HG02852 (cell line): ENCODE results near the gene GRIK2.

Source experiments
- ATAC-seq: cut with Tn5 transposase; IDR thresholded peaks from one replicate; pipeline ENCODE4 v1.9.1; 2021; ENCODE audit warnings: mild to moderate bottlenecking, moderate library complexity; ENCODE audit not compliant: unreplicated experiment

Gene GRIK2

DNA sequence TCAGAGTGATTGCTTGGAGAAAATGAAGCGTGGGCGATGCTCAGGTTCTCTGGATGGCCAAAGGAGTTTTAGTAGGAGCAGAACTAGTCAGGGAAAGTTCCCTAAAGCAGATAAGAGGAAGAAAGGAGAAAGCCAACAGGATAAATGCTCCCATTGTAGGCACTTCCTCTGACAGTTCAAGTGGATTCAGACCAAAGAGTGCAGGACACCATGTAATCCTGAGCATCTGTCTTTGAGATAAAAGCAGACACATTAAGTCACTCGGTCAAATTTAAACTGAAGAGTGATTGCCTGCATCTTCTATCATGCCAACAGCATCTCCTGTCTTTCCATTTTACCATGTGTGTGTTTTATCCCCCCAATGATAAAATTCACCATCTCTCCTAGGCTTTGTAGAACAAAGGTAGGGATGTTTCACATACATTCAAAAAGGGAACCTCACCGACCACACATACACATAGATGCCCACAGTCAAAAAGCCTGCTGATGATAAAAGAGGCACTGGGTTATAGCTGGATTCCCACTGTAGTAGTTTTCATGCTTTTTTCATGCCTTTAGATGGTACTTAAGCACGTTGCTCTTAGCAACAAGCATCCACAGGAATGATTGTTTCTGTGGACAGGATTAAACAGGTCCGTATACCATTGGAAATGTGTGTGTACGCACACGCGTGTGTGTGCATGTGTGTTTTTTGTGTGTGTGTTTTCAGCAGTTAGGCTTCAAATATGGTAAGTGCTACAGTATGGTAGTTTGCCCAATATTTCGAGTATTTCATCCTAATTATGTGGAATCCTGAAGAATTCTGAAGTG is 7.0 kb downstream of the GRIK2 start:
- no peak for ATAC-seq

DNA sequence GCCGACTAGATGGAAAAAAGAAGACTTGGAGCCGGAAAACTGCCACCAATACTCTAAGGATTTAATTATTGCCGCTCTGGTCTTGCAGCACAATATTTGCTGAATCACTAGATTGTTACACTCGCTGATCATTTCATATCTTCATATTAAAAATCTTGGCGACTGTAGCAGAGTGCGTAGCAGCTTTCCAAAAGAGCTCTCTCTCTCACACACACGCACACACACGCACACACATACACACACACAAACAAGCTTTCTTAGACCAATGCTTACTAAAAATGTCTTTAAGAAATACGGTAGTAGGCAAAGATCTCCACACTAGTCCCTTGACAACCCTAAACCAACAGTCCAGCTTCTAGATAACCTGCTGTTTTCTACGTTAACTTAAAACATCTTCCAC is 7.7 kb downstream of the GRIK2 start:
- ATAC-seq, result no peak

DNA sequence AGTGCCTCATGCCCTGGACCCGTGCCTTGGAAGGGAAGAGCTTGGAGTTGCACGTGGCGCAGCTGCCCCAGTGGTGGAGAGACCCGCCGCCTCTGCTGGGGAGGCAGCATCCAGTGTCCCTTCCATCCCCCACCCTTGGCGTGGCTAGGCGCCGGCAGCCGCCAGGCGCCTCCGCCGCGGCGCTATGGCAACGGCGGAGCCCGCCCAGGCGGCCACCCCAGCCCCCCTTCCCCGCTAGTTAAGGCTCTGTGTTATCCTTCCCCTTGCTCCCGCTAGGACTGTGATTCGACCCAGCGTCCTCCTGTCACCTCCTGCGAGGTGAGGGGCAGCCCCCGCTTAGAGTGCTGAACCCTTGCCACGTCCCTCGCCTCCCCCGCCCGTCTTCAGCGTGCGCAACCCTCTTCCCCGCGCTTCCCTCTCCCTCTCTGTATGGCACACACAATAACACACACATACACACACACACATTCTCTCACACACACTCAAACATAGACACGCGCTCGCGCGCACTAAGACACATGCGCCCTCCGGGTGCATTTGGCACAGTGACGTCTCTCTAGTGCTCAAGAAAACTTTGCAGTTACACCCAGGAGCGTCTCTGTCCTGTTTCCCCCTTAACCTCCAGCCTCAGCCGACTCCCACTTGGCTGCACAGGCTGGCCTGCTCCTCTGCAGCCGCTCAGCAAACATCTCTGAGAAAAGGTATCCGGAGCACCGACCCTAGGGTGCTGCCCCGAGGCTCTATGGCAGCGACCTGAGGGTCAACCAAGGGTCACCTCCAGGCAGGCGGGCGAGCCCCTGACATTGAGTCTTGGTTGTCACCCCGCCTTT is 8.5 kb downstream of the GRIK2 start:
- no peak for ATAC-seq

DNA sequence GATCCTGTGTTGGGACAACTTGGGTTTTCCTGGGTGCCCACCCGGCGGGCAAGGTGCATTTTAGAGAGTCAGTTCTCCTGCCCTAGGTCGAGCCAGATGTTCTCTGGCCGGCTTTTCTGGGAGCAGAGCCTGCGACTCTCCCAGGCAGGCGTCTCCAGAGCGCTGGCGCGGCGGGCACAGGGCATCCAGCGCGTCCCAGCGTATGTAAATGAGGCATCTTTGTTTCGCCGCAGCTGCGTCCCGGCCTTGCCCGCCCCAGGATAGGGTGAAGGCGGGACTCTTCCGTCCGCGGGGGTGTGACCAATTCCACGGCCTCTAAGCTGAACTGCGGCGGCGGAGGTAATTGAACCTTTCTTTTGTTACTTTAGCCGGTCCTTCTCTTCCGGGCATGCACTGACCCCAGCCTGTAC is 9.1 kb downstream of the GRIK2 start:
- ATAC-seq, result no peak

DNA sequence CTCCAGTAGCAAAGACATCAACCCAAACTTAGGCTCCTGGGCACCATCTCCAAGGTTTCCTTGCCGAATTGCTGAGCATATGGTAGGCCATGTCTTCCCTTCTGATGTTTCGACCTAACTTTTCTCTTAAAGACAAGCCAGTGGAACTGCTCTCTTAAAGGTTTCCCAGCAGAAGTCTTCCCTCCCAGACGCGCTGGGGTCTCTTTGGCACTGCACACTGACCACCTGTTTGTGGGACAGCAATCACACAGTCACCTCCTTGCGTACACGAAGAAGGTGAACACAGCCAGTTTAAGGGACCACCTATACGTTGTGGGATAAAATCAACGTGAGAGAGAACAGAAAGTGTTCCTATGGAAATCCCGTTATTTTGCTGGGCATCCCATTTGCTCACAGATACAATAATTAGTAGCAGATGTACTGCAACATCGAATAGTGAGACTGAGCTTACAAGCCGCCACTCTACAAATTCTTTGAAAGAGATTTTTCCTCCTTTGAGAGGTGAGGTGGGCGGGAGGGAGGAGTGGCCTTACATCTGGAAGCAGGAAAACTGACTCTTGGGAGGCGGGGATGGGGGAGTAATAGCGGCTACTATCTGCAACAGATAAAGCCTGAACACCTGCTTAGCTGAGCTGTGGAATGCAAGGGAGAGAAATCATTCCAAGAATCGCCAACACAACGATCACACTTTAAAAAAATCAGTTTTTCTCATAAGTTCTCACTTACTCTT is 9.9 kb downstream of the GRIK2 start:
- ATAC-seq, result no peak

DNA sequence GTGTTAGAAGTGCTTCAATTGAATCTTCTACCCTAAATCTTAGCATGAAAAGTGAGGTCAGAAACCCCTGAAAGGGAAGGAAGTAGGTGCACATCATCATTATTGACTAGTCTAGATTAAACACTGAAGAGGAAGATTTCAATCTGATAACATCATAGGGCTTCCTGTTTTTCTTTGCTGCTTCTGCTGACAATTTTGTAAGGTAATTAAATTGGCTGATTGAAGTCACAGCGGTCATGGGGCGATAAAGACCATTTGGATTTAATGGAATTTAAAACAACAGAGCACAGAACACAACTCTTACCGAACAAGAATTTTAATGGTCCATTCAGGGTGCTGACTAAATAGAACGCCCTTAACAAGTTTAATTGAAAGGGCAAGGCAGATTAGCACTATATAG is 11.3 kb downstream of the GRIK2 start:
- ATAC-seq, result no peak

DNA sequence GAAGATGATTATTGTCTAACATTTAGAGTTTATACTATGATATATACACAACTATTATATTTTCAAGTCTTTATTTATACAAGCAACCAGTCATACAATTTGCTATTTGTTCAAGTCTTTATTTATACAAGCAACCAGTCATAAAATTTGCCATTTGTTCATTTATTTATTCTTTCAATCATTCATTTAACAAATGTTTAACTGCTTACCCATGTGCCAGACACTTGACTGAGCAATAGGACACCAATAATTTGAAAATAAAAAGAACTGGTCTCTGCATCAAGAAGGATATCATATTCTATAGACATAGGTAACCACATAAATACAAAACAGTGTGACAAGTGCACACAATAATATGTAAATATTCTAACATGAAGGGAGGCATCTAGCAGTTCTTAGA is 20.3 kb downstream of the GRIK2 start:
- no peak for ATAC-seq

DNA sequence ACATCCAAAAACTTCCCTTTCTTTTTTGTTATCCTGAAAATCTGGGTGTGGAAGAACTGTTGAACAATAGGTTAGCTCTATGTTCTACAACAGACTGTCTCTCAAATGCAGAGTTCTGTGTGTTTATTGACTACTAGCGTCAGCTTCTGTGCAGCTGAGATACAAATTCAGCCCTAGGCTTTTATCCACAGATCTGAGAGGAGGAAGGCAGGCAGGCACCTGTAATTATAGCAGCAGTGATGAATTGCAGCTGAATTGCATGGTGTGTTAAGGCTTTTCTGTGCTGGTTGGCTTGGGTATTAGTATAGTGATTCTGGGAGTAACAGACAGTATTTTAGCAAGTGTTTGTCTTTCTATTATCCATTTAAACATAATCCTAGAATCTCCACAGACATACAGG is 24.4 kb downstream of the GRIK2 start:
- no peak for ATAC-seq

DNA sequence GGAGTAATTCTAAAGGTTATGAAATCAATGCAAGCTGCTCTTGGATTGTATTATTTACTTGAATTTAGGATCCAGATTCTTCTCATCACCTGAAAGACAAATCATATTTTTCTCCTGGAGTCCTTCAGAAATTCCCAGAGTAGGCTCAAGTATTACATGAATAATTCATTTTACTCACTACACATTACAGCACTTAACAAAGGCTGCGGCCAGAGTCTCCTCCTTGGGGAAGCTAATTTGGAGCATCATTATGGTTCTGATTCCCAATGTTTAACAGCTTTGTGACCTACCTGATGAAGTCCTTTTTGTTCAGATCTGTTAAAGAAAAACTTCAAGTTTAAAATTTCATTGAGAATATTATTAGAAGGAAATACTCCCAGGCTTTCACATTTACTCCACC is 28.7 kb downstream of the GRIK2 start:
- no peak for ATAC-seq

DNA sequence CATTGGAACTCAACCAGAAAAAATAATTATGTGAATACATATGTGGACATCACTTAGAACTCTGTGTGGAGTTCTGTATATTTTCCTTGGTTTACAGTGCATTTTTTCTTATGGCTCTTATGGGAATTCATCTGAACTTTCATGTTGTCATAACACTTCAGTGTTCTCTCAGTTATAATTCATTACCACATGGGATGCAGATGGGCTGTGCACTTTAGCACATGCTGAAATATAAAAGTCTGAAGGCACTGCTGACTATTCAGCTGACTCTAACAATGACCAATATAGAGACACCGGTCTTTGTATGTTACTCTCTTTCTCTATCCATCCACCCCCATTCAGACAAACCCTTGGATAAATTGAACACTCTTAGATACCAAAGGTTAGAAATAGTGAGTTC is 29.3 kb downstream of the GRIK2 start:
- no peak for ATAC-seq

DNA sequence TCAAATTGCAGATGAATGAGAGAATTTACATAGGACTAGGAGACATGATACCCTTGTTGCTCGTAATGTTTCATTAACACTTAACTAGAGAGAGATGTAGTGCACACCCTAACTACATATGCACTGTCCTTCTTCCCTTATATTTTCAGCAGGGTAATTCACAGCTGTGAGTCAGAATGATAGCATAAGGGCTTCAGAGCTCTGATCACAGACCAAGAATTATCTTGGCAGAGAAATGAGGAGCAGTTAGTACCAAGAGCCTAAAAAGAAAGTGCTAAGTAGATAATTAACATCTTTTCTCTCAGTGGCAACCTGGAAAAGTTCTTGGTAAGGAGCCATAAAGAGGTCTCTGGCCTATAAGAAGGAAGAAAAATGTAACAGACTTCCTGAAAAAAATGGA is 35.8 kb downstream of the GRIK2 start:
- no peak for ATAC-seq

DNA sequence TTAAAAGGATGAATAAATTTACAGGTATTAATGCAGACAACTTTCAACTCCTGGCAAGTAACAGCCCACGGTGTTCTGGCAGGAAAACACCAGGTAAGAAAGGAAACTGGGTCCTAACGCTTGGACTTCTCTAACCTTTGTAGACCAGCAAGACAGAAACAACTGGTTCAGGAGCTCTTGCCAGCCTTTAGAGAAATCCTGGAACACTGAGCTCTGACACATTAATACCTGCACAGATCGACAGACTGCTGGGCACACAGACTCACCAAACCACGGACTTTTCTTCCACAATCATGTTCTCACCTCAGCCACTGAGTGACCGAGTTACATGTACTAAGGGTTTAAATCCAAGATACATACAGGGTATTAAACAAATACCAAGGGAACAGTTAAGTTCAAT is 36.3 kb downstream of the GRIK2 start:
- no peak for ATAC-seq

DNA sequence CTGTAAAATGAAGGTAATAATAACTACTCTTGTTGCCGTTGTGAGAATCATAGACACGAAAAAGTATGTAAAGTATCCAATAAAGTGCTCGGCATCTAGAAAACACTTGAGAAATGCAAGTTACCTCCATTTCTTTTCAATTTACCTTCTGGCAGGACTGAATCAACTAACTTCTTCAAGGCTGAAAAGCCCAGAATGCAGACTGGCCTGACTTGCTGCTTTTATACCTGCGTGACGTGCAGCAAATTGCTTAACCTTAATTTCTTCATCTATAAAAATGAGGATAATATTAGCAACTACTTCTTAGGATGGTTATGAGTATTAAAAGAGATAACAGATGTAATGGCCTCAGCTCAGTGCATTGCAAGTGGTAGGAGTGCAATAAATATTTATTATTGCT is 39.6 kb downstream of the GRIK2 start:
- no peak for ATAC-seq

DNA sequence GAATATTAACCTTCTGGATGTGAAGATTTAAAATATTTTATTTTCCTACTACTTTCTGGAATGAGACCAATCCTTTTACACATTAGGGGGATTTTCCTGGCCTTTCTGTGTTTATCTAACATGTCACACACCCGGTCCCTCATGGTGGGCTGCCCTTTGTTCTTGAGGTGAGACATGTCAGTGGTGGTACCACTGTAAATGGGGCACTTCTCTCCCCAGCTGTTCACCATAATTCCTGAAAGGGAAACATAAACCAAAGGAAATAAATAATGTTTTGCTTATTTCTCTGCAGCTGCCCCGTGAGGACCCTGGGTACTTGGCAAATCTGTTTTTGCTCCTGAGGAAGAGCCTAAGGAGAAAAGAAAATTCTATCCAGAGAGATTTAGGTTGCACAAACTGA is 41.1 kb downstream of the GRIK2 start:
- ATAC-seq, result no peak

DNA sequence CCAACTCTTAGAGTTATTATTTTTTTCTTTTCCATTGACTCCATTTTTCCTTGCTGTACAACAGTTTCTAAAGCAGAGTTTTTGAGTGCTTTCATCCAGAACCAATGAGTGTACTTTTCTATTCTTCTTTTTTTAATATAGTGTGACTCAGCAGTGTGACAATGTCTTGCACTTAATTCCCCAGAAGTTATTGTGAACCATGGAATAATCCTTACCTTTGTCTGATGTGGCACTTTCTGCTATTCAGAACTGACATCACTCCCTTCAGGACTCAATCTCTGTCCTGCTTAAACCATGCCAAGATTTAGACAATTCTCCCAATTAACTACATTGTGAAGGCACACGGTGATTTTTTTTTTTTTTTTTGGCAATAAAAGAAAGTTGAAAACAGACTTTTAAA is 41.5 kb downstream of the GRIK2 start:
- ATAC-seq, result no peak

DNA sequence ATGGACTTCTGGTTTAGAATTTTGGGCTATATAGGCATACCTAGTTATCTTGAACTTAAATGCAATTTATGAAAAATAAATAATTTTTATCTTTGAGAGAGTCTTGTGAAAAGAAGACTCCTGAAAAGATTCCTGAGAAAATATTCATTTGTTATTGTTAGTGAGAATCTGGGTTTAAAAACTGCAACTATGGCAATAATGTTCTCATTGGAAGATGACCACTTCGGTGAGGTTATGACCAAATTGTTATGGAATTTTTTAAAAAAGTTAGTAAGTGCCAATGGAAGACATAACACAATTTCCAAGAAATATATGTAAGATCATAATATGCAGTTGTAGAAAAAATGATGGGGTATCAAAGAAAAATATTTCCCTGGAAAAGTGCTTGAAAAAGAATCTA is 46.3 kb downstream of the GRIK2 start:
- no peak for ATAC-seq

DNA sequence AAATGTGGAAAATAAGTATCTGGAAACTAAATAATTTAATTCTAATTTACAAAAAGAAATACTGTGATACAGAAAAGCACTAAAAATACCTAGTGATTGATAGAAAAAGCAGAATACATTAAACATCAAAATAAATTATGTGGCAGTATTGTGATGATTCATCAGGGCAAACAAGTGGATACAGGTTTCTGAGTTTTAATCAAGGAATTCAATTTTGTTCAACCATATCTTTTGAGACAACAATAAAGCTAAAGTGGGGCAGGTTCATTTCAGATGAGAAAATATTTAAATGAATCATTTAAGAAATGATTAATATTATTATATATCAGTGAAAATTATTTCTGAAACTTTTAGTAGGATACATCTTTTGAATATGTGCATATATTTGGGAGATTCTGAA is 49.8 kb downstream of the GRIK2 start:
- ATAC-seq, result no peak

DNA sequence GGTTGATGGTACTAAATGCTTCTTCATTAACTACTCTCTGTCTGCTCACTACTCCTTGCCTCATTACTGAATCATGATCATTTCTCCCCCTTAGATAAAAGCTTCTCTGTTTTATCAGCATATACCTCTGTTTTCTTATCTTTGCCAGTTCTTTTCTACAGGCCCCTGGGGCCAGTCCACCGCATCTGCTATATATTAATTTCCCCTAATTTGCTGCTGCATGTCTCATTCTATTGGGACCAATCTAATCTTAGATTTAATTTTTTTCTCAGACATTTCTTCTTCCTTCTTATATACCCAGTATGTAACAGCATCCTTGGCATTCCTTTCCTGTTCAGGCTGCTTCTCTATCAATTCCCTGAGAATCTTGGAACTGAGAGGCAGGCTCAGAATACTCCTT is 51.2 kb downstream of the GRIK2 start:
- no peak for ATAC-seq

DNA sequence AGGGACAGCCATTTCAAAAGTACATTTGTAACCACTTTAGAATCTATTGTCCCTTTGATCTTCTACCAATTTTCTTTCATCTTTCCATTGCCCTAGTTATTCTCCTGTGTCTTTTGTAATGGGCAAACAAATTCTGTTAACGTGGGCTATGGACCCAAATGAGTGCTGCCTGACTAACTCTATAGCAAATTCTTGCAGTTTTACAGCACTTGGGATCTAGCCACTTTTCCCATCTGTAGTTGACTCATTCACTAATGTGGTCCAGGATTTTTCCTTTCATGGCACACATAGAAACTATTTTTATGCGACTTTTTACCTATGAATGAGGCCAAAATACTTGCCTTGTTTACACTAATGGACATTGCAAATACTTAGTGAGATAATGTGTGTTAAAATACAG is 52.0 kb downstream of the GRIK2 start:
- no peak for ATAC-seq

DNA sequence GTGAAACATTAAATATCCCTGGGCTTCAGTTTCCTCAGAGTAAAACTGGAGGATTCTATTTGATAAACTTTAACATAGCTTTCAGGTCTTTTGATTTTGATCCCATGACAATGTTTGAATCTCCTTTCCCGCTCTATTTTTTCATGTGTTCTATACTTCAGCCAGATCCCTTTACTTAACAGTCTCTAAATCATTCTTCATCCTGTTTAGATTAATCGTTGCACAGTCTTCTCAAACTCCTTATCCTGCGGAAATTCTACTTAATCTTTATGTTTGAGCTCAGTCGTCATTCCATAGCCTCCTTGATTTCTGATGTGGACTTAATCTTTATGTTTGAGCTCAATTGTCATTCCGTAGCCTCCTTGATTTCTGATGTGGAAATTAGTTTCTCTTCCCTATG is 57.4 kb downstream of the GRIK2 start:
- no peak for ATAC-seq

DNA sequence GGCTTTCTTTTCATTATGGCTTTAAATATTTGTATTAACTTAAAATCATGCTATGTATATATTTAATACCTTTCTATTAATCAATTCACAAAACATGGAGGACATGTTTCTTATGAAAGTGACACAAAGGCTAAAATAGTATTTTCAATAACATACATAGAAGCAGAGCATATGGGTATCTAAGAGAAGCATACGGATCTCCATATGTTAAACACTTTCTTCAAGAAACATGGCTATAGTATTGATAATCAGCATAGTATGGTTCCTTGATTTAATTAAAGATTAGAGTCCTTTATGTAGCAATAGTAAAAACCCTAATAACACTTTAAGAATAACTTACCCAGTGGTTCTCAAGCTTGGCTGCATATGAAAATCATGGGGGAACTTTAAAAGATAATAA is 58.5 kb downstream of the GRIK2 start:
- no peak for ATAC-seq

DNA sequence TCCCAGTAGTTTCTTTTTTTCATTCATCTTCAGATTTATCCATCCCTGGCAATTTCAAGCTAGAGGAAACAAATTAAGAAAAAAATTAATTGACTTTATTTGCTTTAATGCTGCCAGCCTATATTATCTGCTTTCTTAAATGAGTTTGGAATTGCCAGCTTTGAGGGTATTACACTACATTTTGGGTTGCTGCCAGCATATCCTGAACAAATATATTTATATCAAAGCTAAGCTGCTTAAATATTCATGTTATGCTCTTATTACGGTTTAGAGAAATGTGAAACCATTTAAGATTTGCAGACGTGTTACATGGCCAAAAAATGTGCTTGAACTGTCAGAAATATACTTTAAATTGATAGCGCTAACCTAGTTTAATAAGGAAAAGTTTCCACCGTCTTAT is 59.7 kb downstream of the GRIK2 start:
- no peak for ATAC-seq
